IMR-90 (cell line): ENCODE measurements around the gene KMT2D. TPM values are rescaled to one million over a fixed set of nuclear protein-coding genes. Genes with fewer than 3 reads are reported as not detected.

Experiments
- ATAC-seq: fragments of 200-7000 bp; cut with Tn5 transposase; 2 replicates; pipeline ENCODE4 v1.9.1; 2020; ENCODE audit warnings: low read depth, mild to moderate bottlenecking, moderate library complexity
- BruUV-seq: library from RNA; stranded (reverse); fragments of 400-500 nt; replicated peaks from 2 replicates; lab custom pipeline; 2021; lab: Mats Ljungman, UMichigan
- CTCF ChIA-PET: fragments of 300-600 bp; formaldehyde crosslinking; extraction: SDS; loops from one replicate; lab custom pipeline; 2021; ENCODE audit warnings: antibody characterized with exemption; lab: Yijun Ruan, JAX
- POLR2A ChIA-PET: fragments of 300-600 bp; sonication (Branson Sonifier 250); formaldehyde crosslinking; loops from one replicate; lab custom pipeline; 2022; ENCODE audit warnings: antibody characterized with exemption; ENCODE audit not compliant: unreplicated experiment; lab: Charles Lee
- DNase-seq: peaks from one replicate; pipeline ENCODE4 v3.0.0; 2013
- H2AFZ ChIP-seq: replicated peaks from 2 replicates; pipeline ENCODE3; 2013; ENCODE audit warnings: low read length, mild to moderate bottlenecking; ENCODE audit not compliant: poor library complexity
- H2AK5ac ChIP-seq: 2 replicates; pipeline ENCODE4 v1.6.1; 2013; ENCODE audit warnings: low read depth, low read length, inconsistent platforms
- H2AK9ac ChIP-seq: replicated peaks from 2 replicates; pipeline ENCODE3; 2013; ENCODE audit warnings: mild to moderate bottlenecking, low read depth, low read length, moderate library complexity; ENCODE audit not compliant: poor library complexity
- H2BK120ac ChIP-seq: 2 replicates; pipeline ENCODE4 v1.6.1; 2013; ENCODE audit warnings: low read depth, low read length, inconsistent platforms
- H2BK15ac ChIP-seq: 3 replicates; pipeline ENCODE4 v1.6.1; 2013; ENCODE audit warnings: low read depth, low read length, inconsistent platforms
- H2BK20ac ChIP-seq: 2 replicates; pipeline ENCODE4 v1.6.1; 2013; ENCODE audit warnings: low read depth, mild to moderate bottlenecking, inconsistent platforms, low read length, moderate library complexity
- H2BK5ac ChIP-seq: 2 replicates; pipeline ENCODE4 v1.6.1; 2013; ENCODE audit warnings: mild to moderate bottlenecking, low read depth, low read length, inconsistent platforms; ENCODE audit not compliant: poor library complexity, severe bottlenecking
- H3K14ac ChIP-seq: replicated peaks from 2 replicates; pipeline ENCODE4 v1.6.1; 2013; ENCODE audit warnings: low read depth, low read length, inconsistent platforms
- H3K18ac ChIP-seq: 2 replicates; pipeline ENCODE4 v1.6.1; 2013; ENCODE audit warnings: low read depth, low read length, control low read depth
- H3K23ac ChIP-seq: 2 replicates; pipeline ENCODE4 v1.6.1; 2013; ENCODE audit warnings: low read depth, low read length, inconsistent platforms
- H3K27ac ChIP-seq: 2 replicates; pipeline ENCODE4 v1.5.1; 2013; ENCODE audit warnings: mild to moderate bottlenecking, control low read depth, low read length; ENCODE audit not compliant: insufficient read depth
- H3K27me3 ChIP-seq: 2 replicates; pipeline ENCODE4 v1.6.1; 2013; ENCODE audit warnings: low read length; ENCODE audit not compliant: control insufficient read depth, insufficient read depth
- H3K36me3 ChIP-seq: 2 replicates; pipeline ENCODE4 v1.6.1; 2013; ENCODE audit warnings: low read length, mixed read lengths; ENCODE audit not compliant: control insufficient read depth, insufficient read depth
- H3K4ac ChIP-seq: 2 replicates; pipeline ENCODE4 v1.6.1; 2013; ENCODE audit warnings: low read depth, low read length, inconsistent platforms
- H3K4me1 ChIP-seq: 2 replicates; pipeline ENCODE4 v1.6.1; 2013; ENCODE audit warnings: low read length, mixed read lengths; ENCODE audit not compliant: control insufficient read depth, insufficient read depth
- H3K4me2 ChIP-seq: 2 replicates; pipeline ENCODE4 v1.6.1; 2013; ENCODE audit warnings: low read depth, mild to moderate bottlenecking, control low read depth, low read length, moderate library complexity
- H3K4me3 ChIP-seq: 2 replicates; pipeline ENCODE4 v1.5.1; 2013; ENCODE audit warnings: low read depth, mild to moderate bottlenecking, control low read depth, low read length, moderate library complexity; ENCODE audit not compliant: insufficient read depth
- H3K56ac ChIP-seq: 2 replicates; pipeline ENCODE4 v1.6.1; 2013; ENCODE audit warnings: low read length, inconsistent platforms; ENCODE audit not compliant: insufficient read depth; ENCODE audit errors: extremely low read depth
- H3K79me1 ChIP-seq, 2 experiments: 2 replicates each; pipeline ENCODE4 v1.6.1; 2013; ENCODE audit warnings: low read length in 2 of 2, inconsistent platforms in 1 of 2, low read depth in 1 of 2
- H3K9ac ChIP-seq: 2 replicates; pipeline ENCODE4 v1.6.1; 2013; ENCODE audit warnings: low read depth, low read length, control low read depth
- H3K9me1 ChIP-seq: 2 replicates; pipeline ENCODE4 v1.6.1; 2013; ENCODE audit warnings: low read length, inconsistent platforms; ENCODE audit not compliant: insufficient read depth
- H3K9me3 ChIP-seq: 2 replicates; pipeline ENCODE4 v1.6.1; 2013; ENCODE audit warnings: low read length; ENCODE audit not compliant: control insufficient read depth, insufficient read depth
- H4K20me1 ChIP-seq: 2 replicates; pipeline ENCODE4 v1.6.1; 2013; ENCODE audit warnings: low read length, inconsistent platforms; ENCODE audit not compliant: insufficient read depth
- H4K5ac ChIP-seq: 2 replicates; pipeline ENCODE4 v1.6.1; 2013; ENCODE audit warnings: mild to moderate bottlenecking, low read depth, low read length, control low read depth
- H4K8ac ChIP-seq, 2 experiments: 2 replicates each; pipeline ENCODE4 v1.6.1; 2013; ENCODE audit warnings: low read depth in 2 of 2, low read length in 2 of 2, control low read depth in 1 of 2, inconsistent platforms in 1 of 2
- H4K91ac ChIP-seq: 2 replicates; pipeline ENCODE4 v1.6.1; 2013; ENCODE audit warnings: low read depth, low read length, inconsistent platforms; ENCODE audit not compliant: insufficient read depth
- CTCF ChIP-seq: conservative IDR thresholded peaks from 2 replicates; pipeline ENCODE4 v1.5.1; 2012; ENCODE audit warnings: mild to moderate bottlenecking, low read depth, low read length, improper control_type of control experiment
- ELK1 ChIP-seq: fragments of 150-350 bp; IDR thresholded peaks from 2 replicates; pipeline ENCODE4 v1.6.1; 2016; ENCODE audit warnings: low read depth, mild to moderate bottlenecking, low read length, moderate library complexity, borderline replicate concordance
- FOS ChIP-seq: fragments of 150-350 bp; IDR thresholded peaks from 2 replicates; pipeline ENCODE4 v1.6.1; 2016; ENCODE audit warnings: low read depth, low read length
- MAFK ChIP-seq: IDR thresholded peaks from 2 replicates; pipeline ENCODE4 v1.6.1; 2012; ENCODE audit warnings: low read depth, low read length, improper control_type of control experiment
- MAZ ChIP-seq: IDR thresholded peaks from 2 replicates; pipeline ENCODE4 v1.6.1; 2012; ENCODE audit warnings: low read depth, mild to moderate bottlenecking, low read length, improper control_type of control experiment, moderate library complexity, borderline replicate concordance
- POLR2A ChIP-seq: IDR thresholded peaks from 2 replicates; pipeline ENCODE4 v1.6.1; 2012; ENCODE audit warnings: mild to moderate bottlenecking, low read depth, low read length
- USF2 ChIP-seq: fragments of 150-350 bp; IDR thresholded peaks from 2 replicates; pipeline ENCODE4 v1.6.1; 2017; ENCODE audit warnings: mild to moderate bottlenecking, antibody characterized with exemption, low read length, low read depth
- WGBS, 2 experiments: methylation state at CpG; one replicate each; pipeline versions ENCODE4 v1.1.5 to v1.1.7; 2013; ENCODE audit warnings: missing lambda C conversion rate in 2 of 2; ENCODE audit not compliant: insufficient read length in 1 of 2; ENCODE audit errors: extremely low coverage in 2 of 2; 5-methylcytosine and 5-hydroxymethylcytosine counted together
- dilution Hi-C: fragments of 300-500 bp; cut with HindIII; formaldehyde crosslinking; loops from one replicate; pipeline ENCODE4 v1.14.3; 2018; ENCODE audit warnings: low sequenced_read_pairs; ENCODE audit not compliant: unreplicated experiment
- in situ Hi-C: fragments of 300-500 bp; cut with MboI; formaldehyde crosslinking; loops from 3 replicates; pipeline ENCODE4 v1.14.3; 2019; ENCODE audit warnings: low sequenced_read_pairs, inconsistent platforms, mixed read lengths
- intact Hi-C: fragments of 100-400 bp; cut with micrococcal nuclease; formaldehyde crosslinking; loops from 2 replicates; pipeline ENCODE4 v1.10.0; 2022
- polyA plus RNA-seq, 3 experiments: library from polyadenylated mRNA; depleted of rRNA; stranded (reverse); fragments of >200 nt; gene quantifications; 2 replicates each; pipeline ENCODE4 v1.2.3, GENCODE V29; 2012; ENCODE audit warnings: low replicate concordance in 1 of 3
- total RNA-seq: library from RNA; depleted of rRNA; stranded (reverse); fragments of >200 nt; gene quantifications from 2 replicates; pipeline ENCODE4 v1.2.3, GENCODE V29; 2012

The KMT2D gene
- total and polyA plus RNA-seq, 2 of the 4 experiments (the other 2 are of a cell fraction) = 6.6 to 25.2 TPM

- no peak overlapping the region for H3K18ac ChIP-seq
- peaks cover 20 to 83% of the 10 kb centered on the region in 2 experiments; a peak in 3 of 4 replicates for H3K79me1 ChIP-seq
- in situ Hi-C loops (no loop called here), dilution Hi-C loops (no loop called here), intact Hi-C loops (no loop called here)
- no peak overlapping the region for H4K91ac ChIP-seq
- H4K20me1 ChIP-seq = peaks cover 92% of the 10 kb centered on the region
- no peaks in the 10 kb centered on the region for H3K27me3 ChIP-seq
- no peak overlapping the region for H3K56ac ChIP-seq
- H3K14ac ChIP-seq = no peak overlapping the region
- H2AK5ac ChIP-seq = no peak overlapping the region
- WGBS, 2 experiments = 100% methylated on average over 1 of the region's 4 CpGs; no CpG with 5 or more reads in 1 of the 2 experiments
- no peak overlapping the region for H2BK5ac ChIP-seq
- no peak overlapping the region for H2BK15ac ChIP-seq
- H2BK120ac ChIP-seq = no peak overlapping the region
- H3K36me3 ChIP-seq = peaks cover 51% of the 10 kb centered on the region
- no peak overlapping the region for H3K23ac ChIP-seq
- no peaks in the 10 kb centered on the region for H3K9me3 ChIP-seq
- POLR2A ChIA-PET = no interaction called here
- TF ChIP-seq ELK1 (no peak), POLR2A (no peak), MAFK (no peak), FOS (no peak), MAZ (no peak), CTCF (no peak), USF2 (no peak)
- DNase-seq (no peak), ATAC-seq (no peak)
- H2AFZ ChIP-seq = no peak overlapping the region
- no peak overlapping the region for H4K5ac ChIP-seq
- no peak overlapping the region for H3K9ac ChIP-seq
- peaks cover 29% of the 10 kb centered on the region for H3K9me1 ChIP-seq
- H3K4ac ChIP-seq = no peak overlapping the region
- H3K4me3 ChIP-seq = no peak overlapping the region
- BruUV-seq = no TSS peak
- H3K4me2 ChIP-seq = no peak overlapping the region
- no peak overlapping the region for H2AK9ac ChIP-seq
- CTCF ChIA-PET = interaction anchor here (0.5 kb wide), 1 partner anchor 145 kb away, joined by 3 read pairs; no protein-coding TSS in a partner anchor
- no peak overlapping the region for H4K8ac ChIP-seq
- H3K27ac ChIP-seq = no peak overlapping the region
- no peak overlapping the region for H2BK20ac ChIP-seq
- H3K4me1 ChIP-seq = peaks cover 10% of the 10 kb centered on the region
Measured at GRCh38 chr12:49055092-49055491, 5.5 kb downstream of the KMT2D start.
